Memory B cell (primary cell): Measurements from ENCODE around the gene GRIK4.
A peak's percentile ranks its signal among the peaks of the same experiment; 100 is the strongest.

Experiments used
- ATAC-seq: fragments of 150-1000 bp; cut with Tn5 transposase; 2 replicates; pipeline ENCODE4 v1.10.0; 2021; ENCODE audit warnings: low read depth, mild to moderate bottlenecking, moderate library complexity
- DNase-seq, 2 donors: peaks; one replicate each; pipeline ENCODE4 v3.0.0; 2022; ENCODE audit warnings: low spot score in 2 of 2
- H3K27ac Mint-ChIP-seq: one replicate; pipeline ENCODE4 v1.8.0; 2022; ENCODE audit warnings: mild to moderate bottlenecking, moderate library complexity, mixed read lengths
- H3K27me3 Mint-ChIP-seq: one replicate; pipeline ENCODE4 v1.8.0; 2022; ENCODE audit warnings: mixed read lengths
- H3K36me3 Mint-ChIP-seq: one replicate; pipeline ENCODE4 v1.8.0; 2022; ENCODE audit warnings: mild to moderate bottlenecking, mixed read lengths
- H3K4me1 Mint-ChIP-seq: one replicate; pipeline ENCODE4 v1.8.0; 2022; ENCODE audit warnings: mixed read lengths
- H3K4me3 Mint-ChIP-seq: one replicate; pipeline ENCODE4 v1.8.0; 2022; ENCODE audit warnings: mild to moderate bottlenecking, moderate library complexity, mixed read lengths
- H3K9me3 Mint-ChIP-seq: one replicate; pipeline ENCODE4 v1.8.0; 2022; ENCODE audit warnings: mixed read lengths

The GRIK4 gene

GRCh38 chr11:120561286-120561685 lies 49.7 kb downstream of the GRIK4 start:
- H3K4me3 Mint-ChIP-seq: no peak overlapping the region
- no peaks in the 10 kb centered on the region for H3K36me3 Mint-ChIP-seq
- no peaks in the 10 kb centered on the region for H3K9me3 Mint-ChIP-seq
- H3K4me1 Mint-ChIP-seq: peaks cover 5% of the 10 kb centered on the region
- DNase-seq (no peak), ATAC-seq (no peak)
- peaks cover 16% of the 10 kb centered on the region for H3K27me3 Mint-ChIP-seq
- H3K27ac Mint-ChIP-seq: no peak overlapping the region

- DNase-seq (no peak), ATAC-seq (no peak)
- H3K27me3 Mint-ChIP-seq: peaks cover 13% of the 10 kb centered on the region
- H3K27ac Mint-ChIP-seq: no peak overlapping the region
- no peaks in the 10 kb centered on the region for H3K36me3 Mint-ChIP-seq
- no peaks in the 10 kb centered on the region for H3K9me3 Mint-ChIP-seq
- H3K4me1 Mint-ChIP-seq: peaks cover 5% of the 10 kb centered on the region
- H3K4me3 Mint-ChIP-seq: no peak overlapping the region
Measured at GRCh38 chr11:120562806-120563425, 51.4 kb downstream of the GRIK4 start.

GRCh38 chr11:120563703-120564572 lies 52.4 kb downstream of the GRIK4 start:
- H3K27me3 Mint-ChIP-seq: peaks cover 13% of the 10 kb centered on the region
- no peaks in the 10 kb centered on the region for H3K36me3 Mint-ChIP-seq

GRCh38 chr11:120564573-120565311 lies 53.2 kb downstream of the GRIK4 start:
- peak overlapping the region; percentile 52 for H3K4me3 Mint-ChIP-seq
- no peaks in the 10 kb centered on the region for H3K36me3 Mint-ChIP-seq
- peak; percentile 44 to 46 for DNase-seq
- H3K27ac Mint-ChIP-seq: peak overlapping the region; percentile 70
- ATAC-seq: peak; percentile 96
- no peaks in the 10 kb centered on the region for H3K9me3 Mint-ChIP-seq
- peaks cover 5% of the 10 kb centered on the region for H3K4me1 Mint-ChIP-seq
- H3K27me3 Mint-ChIP-seq: peaks cover 13% of the 10 kb centered on the region

More at GRCh38 chr11:120563703-120564572, 52.4 kb downstream of the GRIK4 start:
- Mint-ChIP-seq H3K4me3 (no peak overlapping the region), H3K27ac (peak overlapping the region; percentile 40), H3K9me3 (no peaks in the 10 kb centered on the region), H3K4me1 (peaks cover 5% of the 10 kb centered on the region)
- DNase-seq (peak in 1 of 2 donors; percentile 22), ATAC-seq (no peak)

- Mint-ChIP-seq H3K4me1 (peaks cover 5% of the 10 kb centered on the region), H3K27ac (peak overlapping the region; percentile 70), H3K36me3 (no peaks in the 10 kb centered on the region), H3K4me3 (peak overlapping the region; percentile 52), H3K9me3 (no peaks in the 10 kb centered on the region), H3K27me3 (peaks cover 13% of the 10 kb centered on the region)
- no peak for DNase-seq
- no peak for ATAC-seq
Measured at GRCh38 chr11:120565466-120566155, 54.1 kb downstream of the GRIK4 start.

GRCh38 chr11:120566176-120566575 lies 54.6 kb downstream of the GRIK4 start:
- H3K27ac Mint-ChIP-seq: no peak overlapping the region
- no peak for DNase-seq
- H3K9me3 Mint-ChIP-seq: no peaks in the 10 kb centered on the region
- H3K27me3 Mint-ChIP-seq: peaks cover 13% of the 10 kb centered on the region
- no peak for ATAC-seq
- no peaks in the 10 kb centered on the region for H3K36me3 Mint-ChIP-seq
- H3K4me3 Mint-ChIP-seq: no peak overlapping the region
- peaks cover 5% of the 10 kb centered on the region for H3K4me1 Mint-ChIP-seq

GRCh38 chr11:120568572-120569307 lies 57.2 kb downstream of the GRIK4 start:
- H3K4me1 Mint-ChIP-seq: peaks cover 5% of the 10 kb centered on the region
- H3K9me3 Mint-ChIP-seq: no peaks in the 10 kb centered on the region

GRCh38 chr11:120569861-120570260 lies 58.3 kb downstream of the GRIK4 start:
- Mint-ChIP-seq H3K4me3 (no peak overlapping the region), H3K27ac (no peak overlapping the region), H3K9me3 (no peaks in the 10 kb centered on the region), H3K36me3 (no peaks in the 10 kb centered on the region), H3K4me1 (peaks cover 5% of the 10 kb centered on the region), H3K27me3 (peaks cover 10% of the 10 kb centered on the region)
- ATAC-seq (no peak), DNase-seq (no peak)

More at GRCh38 chr11:120568572-120569307, 57.2 kb downstream of the GRIK4 start:
- DNase-seq: no peak
- Mint-ChIP-seq H3K27ac (no peak overlapping the region), H3K27me3 (peaks cover 7% of the 10 kb centered on the region), H3K36me3 (no peaks in the 10 kb centered on the region), H3K4me3 (no peak overlapping the region)
- ATAC-seq: no peak

GRCh38 chr11:120571476-120571875 lies 59.9 kb downstream of the GRIK4 start:
- H3K4me1 Mint-ChIP-seq: no peaks in the 10 kb centered on the region
- no peaks in the 10 kb centered on the region for H3K36me3 Mint-ChIP-seq
- H3K4me3 Mint-ChIP-seq: no peak overlapping the region
- no peak for DNase-seq
- H3K9me3 Mint-ChIP-seq: no peaks in the 10 kb centered on the region
- peaks cover 14% of the 10 kb centered on the region for H3K27me3 Mint-ChIP-seq
- H3K27ac Mint-ChIP-seq: no peak overlapping the region
- ATAC-seq: no peak

- H3K36me3 Mint-ChIP-seq: no peaks in the 10 kb centered on the region
- no peak overlapping the region for H3K4me3 Mint-ChIP-seq
- DNase-seq: no peak
- H3K27ac Mint-ChIP-seq: no peak overlapping the region
- H3K4me1 Mint-ChIP-seq: peaks cover 4% of the 10 kb centered on the region
- no peaks in the 10 kb centered on the region for H3K9me3 Mint-ChIP-seq
- H3K27me3 Mint-ChIP-seq: peaks cover 21% of the 10 kb centered on the region
- no peak for ATAC-seq
Measured at GRCh38 chr11:120573756-120574354, 62.3 kb downstream of the GRIK4 start.

- no peaks in the 10 kb centered on the region for H3K9me3 Mint-ChIP-seq
- H3K4me1 Mint-ChIP-seq: peaks cover 4% of the 10 kb centered on the region
- H3K27me3 Mint-ChIP-seq: peaks cover 21% of the 10 kb centered on the region
- no peak for ATAC-seq
- H3K36me3 Mint-ChIP-seq: no peaks in the 10 kb centered on the region
- DNase-seq: no peak
- no peak overlapping the region for H3K27ac Mint-ChIP-seq
- no peak overlapping the region for H3K4me3 Mint-ChIP-seq
Measured at GRCh38 chr11:120574876-120575275, 63.3 kb downstream of the GRIK4 start.

GRCh38 chr11:120575461-120575860 lies 63.9 kb downstream of the GRIK4 start:
- H3K4me3 Mint-ChIP-seq: no peak overlapping the region
- no peaks in the 10 kb centered on the region for H3K36me3 Mint-ChIP-seq
- peaks cover 21% of the 10 kb centered on the region for H3K27me3 Mint-ChIP-seq
- peaks cover 4% of the 10 kb centered on the region for H3K4me1 Mint-ChIP-seq
- no peak overlapping the region for H3K27ac Mint-ChIP-seq
- H3K9me3 Mint-ChIP-seq: no peaks in the 10 kb centered on the region
- no peak for DNase-seq
- ATAC-seq: no peak

- Mint-ChIP-seq H3K9me3 (no peaks in the 10 kb centered on the region), H3K27me3 (peaks cover 22% of the 10 kb centered on the region), H3K4me1 (peaks cover 4% of the 10 kb centered on the region), H3K27ac (no peak overlapping the region), H3K36me3 (no peaks in the 10 kb centered on the region), H3K4me3 (no peak overlapping the region)
- ATAC-seq: no peak
- DNase-seq: no peak
Measured at GRCh38 chr11:120576606-120577005, 65.1 kb downstream of the GRIK4 start.
